ENCODE results near the gene GRIN2A. TPM values are rescaled to one million over a fixed set of nuclear protein-coding genes. Genes with fewer than 3 reads are reported as not detected.

GRIN2A gene
- total RNA-seq, 2 donors from 2014 or later, result 0.27 to 2.5 TPM

DNA sequence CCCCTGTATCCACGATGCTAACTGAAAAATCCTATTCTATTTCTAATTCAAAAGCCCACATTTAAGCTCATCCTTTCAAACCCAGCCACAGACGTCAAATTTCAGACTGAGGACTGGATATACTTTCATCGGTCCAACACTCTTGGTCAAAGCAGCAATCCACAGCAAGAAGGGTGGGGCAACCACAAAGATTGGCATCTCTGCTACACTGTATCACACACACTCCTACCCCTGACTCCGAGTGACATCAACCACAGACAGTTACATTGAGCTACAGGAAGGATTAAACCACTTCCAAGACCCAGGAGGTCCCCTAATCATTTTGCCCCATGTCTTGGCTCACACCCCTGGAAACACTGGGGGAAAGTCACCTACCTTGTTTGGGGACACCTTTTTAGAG is 61.3 kb downstream of the GRIN2A start:
- no peak for DNase-seq (ENCODE audit: low spot score)
- TF ChIP-seq, protein P1, sequence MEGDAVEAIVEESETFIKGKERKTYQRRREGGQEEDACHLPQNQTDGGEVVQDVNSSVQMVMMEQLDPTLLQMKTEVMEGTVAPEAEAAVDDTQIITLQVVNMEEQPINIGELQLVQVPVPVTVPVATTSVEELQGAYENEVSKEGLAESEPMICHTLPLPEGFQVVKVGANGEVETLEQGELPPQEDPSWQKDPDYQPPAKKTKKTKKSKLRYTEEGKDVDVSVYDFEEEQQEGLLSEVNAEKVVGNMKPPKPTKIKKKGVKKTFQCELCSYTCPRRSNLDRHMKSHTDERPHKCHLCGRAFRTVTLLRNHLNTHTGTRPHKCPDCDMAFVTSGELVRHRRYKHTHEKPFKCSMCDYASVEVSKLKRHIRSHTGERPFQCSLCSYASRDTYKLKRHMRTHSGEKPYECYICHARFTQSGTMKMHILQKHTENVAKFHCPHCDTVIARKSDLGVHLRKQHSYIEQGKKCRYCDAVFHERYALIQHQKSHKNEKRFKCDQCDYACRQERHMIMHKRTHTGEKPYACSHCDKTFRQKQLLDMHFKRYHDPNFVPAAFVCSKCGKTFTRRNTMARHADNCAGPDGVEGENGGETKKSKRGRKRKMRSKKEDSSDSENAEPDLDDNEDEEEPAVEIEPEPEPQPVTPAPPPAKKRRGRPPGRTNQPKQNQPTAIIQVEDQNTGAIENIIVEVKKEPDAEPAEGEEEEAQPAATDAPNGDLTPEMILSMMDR (IDR thresholded peaks at IDR 0.05), result no peak
- H3K4me1 ChIP-seq (ENCODE audit: control insufficient read depth in 1 of 2, low read depth in 2 of 2), result peaks cover 11 to 53% of the 10 kb centered on the region in 2 donors
- no peaks in the 10 kb centered on the region for H3K9me3 ChIP-seq
- H3K27me3 ChIP-seq (replicated peaks; ENCODE audit: insufficient read depth), result no peaks in the 10 kb centered on the region
- no peak overlapping the region for H3K4me3 ChIP-seq
- H3K27ac ChIP-seq, result peak overlapping the region in 1 of 2 donors; percentile 73
- H3K36me3 ChIP-seq, result no peaks in the 10 kb centered on the region
- no peak for ATAC-seq (ENCODE audit: insufficient number of reproducible peaks, low FRiP score, low read depth)

DNA sequence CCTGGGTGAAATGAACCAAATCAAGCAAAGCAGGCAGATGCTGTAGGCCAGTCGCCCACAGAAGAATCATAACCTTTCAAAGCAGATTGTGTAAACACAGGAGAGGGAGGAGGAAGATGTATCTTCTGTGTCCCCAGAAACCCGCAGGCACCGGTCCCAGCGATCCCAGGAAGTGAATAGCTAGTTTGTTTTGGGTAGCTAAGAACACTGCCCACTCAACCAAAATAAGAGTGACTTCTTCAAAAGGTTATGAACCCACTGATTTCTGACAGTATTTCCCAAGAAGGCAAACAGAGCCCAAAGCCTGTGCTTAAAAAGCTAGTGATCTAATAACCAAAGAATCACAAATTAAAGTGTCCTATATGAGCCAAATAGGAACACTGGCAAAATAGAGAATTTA is 67.8 kb downstream of the GRIN2A start:
- TF ChIP-seq, protein P1 (IDR thresholded peaks at IDR 0.05), result no peak
- no peak for DNase-seq (ENCODE audit: low spot score)
- ATAC-seq (ENCODE audit: insufficient number of reproducible peaks, low FRiP score, low read depth), result peak; percentile 60
- Histone ChIP-seq H3K27ac (peak overlapping the region; percentile 56 to 72), H3K4me3 (no peak overlapping the region), H3K4me1 (ENCODE audit: control insufficient read depth in 1 of 2, low read depth in 2 of 2) (peaks cover 14 to 29% of the 10 kb centered on the region in 2 donors), H3K36me3 (no peaks in the 10 kb centered on the region), H3K9me3 (no peaks in the 10 kb centered on the region), H3K27me3 (replicated peaks; ENCODE audit: insufficient read depth) (no peaks in the 10 kb centered on the region)

DNA sequence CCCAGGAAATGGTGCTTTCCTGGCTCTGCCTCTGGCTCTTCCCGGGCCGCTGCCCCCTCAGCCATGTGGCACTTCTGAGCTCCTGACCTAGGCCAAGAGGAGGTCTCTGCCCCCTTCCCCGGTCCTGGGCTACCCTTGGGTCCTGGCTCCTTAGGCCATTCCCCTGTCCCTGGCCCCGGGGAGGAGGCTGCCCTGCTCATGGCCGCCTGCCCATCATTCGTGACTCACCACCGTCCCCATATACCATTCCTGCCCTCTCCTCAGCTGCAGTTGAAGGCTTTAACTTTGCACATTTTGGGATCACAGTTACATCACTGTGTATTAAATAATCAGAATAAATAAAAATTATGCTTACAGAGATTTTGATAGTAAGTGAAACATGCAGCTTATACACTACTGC is 69.0 kb downstream of the GRIN2A start:
- Histone ChIP-seq H3K4me3 (no peak overlapping the region), H3K36me3 (no peaks in the 10 kb centered on the region), H3K9me3 (no peaks in the 10 kb centered on the region), H3K27me3 (replicated peaks; ENCODE audit: insufficient read depth) (no peaks in the 10 kb centered on the region), H3K4me1 (ENCODE audit: control insufficient read depth in 1 of 2, low read depth in 2 of 2) (peaks cover 14 to 29% of the 10 kb centered on the region in 2 donors), H3K27ac (no peak overlapping the region)
- TF ChIP-seq, protein P1 (IDR thresholded peaks at IDR 0.05), result no peak
- DNase-seq (ENCODE audit: low spot score) (no peak), ATAC-seq (ENCODE audit: insufficient number of reproducible peaks, low FRiP score, low read depth) (no peak)

DNA sequence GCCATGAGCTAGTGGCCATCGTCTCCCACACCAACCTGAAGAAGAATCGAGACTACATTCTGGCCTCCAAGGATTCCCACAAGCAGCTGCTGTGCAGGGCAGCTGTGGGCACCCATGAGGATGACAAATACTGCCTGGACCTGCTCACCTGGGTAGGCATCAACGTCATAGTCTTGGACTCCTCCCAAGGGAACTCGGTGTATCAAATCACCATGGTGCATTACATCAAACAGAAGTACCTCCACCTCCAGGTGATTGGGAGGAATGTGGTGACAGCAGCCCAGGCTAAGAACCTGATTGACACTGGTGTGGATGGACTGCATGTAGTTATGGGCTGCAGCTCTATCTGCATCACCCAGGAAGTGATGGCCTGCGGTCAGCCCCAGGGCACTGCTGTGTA is 70.2 kb downstream of the GRIN2A start:
- no peaks in the 10 kb centered on the region for H3K27me3 ChIP-seq (replicated peaks; ENCODE audit: insufficient read depth)
- peaks cover 14 to 29% of the 10 kb centered on the region in 2 donors for H3K4me1 ChIP-seq (ENCODE audit: control insufficient read depth in 1 of 2, low read depth in 2 of 2)
- H3K27ac ChIP-seq, result no peak overlapping the region
- H3K4me3 ChIP-seq, result no peak overlapping the region
- no peaks in the 10 kb centered on the region for H3K9me3 ChIP-seq
- TF ChIP-seq, protein P1 (IDR thresholded peaks at IDR 0.05), result no peak
- ATAC-seq (ENCODE audit: insufficient number of reproducible peaks, low FRiP score, low read depth), result no peak
- no peaks in the 10 kb centered on the region for H3K36me3 ChIP-seq
- DNase-seq (ENCODE audit: low spot score), result no peak

DNA sequence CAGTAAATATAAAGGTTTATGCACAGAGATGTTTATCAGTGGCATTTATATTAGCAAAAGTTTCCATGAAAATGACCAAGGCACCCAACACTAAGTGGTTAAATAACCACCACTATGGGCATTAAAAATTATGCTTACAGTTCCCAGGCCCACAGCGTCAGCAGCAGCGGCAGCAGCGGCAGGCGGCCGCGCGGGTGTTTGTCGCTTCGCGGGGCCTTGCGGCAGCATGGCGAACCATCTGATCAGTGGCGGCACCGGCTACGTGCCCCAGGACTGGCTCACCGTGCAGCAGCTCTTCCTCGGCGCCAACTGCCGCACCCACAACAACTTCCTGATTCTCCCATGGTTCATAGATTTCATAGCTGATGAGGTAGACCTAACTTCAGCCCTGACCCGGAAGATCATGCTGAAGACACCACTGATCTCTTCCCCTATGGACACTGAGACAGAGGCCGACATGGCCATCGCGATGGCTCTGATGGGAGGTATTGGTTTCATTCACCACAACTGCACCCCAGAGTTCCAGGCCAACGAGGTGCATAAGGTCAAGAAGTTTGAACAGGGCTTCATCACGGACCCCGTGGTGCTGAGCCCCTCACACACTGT is 71.0 kb downstream of the GRIN2A start:
- no peak overlapping the region for H3K4me3 ChIP-seq
- no peak overlapping the region for H3K27ac ChIP-seq
- ATAC-seq (ENCODE audit: insufficient number of reproducible peaks, low FRiP score, low read depth), result no peak
- TF ChIP-seq, protein P1 (IDR thresholded peaks at IDR 0.05), result no peak
- H3K36me3 ChIP-seq, result no peaks in the 10 kb centered on the region
- DNase-seq (ENCODE audit: low spot score), result no peak
- peaks cover 14 to 29% of the 10 kb centered on the region in 2 donors for H3K4me1 ChIP-seq (ENCODE audit: control insufficient read depth in 1 of 2, low read depth in 2 of 2)
- no peaks in the 10 kb centered on the region for H3K27me3 ChIP-seq (replicated peaks; ENCODE audit: insufficient read depth)
- no peaks in the 10 kb centered on the region for H3K9me3 ChIP-seq
